ENCODE data around the gene NR3C2. TPM values are rescaled to one million over a fixed set of nuclear protein-coding genes. Genes with fewer than 3 reads are reported as not detected.

NR3C2 gene
- total RNA-seq, 1 donor from 2014 or later = 2.7 TPM

DNA sequence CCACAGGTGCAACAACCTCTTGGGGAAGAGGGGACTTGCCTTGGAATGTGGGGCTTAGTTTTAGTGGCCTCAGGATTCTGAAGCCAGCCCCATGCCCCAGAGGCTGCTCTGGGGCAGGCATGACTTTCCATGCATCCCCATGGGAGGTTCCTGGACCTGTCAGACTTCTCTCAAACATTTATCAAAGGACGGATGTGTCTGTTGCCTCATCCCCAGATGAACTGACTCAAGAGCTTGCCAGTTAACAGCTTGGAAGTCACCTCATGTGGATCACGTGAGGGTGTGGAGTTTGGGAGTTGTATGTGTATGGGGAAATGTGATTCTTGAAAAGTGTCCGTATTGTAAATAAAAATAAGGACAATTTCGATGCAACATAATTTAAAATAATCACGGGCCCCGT lies 368.9 kb downstream of the NR3C2 start:
- H3K27ac Mint-ChIP-seq = no peak overlapping the region
- DNase-seq (ENCODE audit: low spot score, unreplicated experiment) = no peak
- H3K4me3 Mint-ChIP-seq (ENCODE audit: low read depth) = no peak overlapping the region
- H3K36me3 Mint-ChIP-seq (ENCODE audit: insufficient read depth) = peaks cover 13% of the 10 kb centered on the region
- TF ChIP-seq, protein P1, sequence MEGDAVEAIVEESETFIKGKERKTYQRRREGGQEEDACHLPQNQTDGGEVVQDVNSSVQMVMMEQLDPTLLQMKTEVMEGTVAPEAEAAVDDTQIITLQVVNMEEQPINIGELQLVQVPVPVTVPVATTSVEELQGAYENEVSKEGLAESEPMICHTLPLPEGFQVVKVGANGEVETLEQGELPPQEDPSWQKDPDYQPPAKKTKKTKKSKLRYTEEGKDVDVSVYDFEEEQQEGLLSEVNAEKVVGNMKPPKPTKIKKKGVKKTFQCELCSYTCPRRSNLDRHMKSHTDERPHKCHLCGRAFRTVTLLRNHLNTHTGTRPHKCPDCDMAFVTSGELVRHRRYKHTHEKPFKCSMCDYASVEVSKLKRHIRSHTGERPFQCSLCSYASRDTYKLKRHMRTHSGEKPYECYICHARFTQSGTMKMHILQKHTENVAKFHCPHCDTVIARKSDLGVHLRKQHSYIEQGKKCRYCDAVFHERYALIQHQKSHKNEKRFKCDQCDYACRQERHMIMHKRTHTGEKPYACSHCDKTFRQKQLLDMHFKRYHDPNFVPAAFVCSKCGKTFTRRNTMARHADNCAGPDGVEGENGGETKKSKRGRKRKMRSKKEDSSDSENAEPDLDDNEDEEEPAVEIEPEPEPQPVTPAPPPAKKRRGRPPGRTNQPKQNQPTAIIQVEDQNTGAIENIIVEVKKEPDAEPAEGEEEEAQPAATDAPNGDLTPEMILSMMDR (IDR thresholded peaks at IDR 0.05; ENCODE audit: unreplicated experiment) = no peak
- H3K4me1 Mint-ChIP-seq (ENCODE audit: low read depth) = no peaks in the 10 kb centered on the region
- H3K9me3 Mint-ChIP-seq (ENCODE audit: low read depth) = peaks cover 3% of the 10 kb centered on the region
- no peaks in the 10 kb centered on the region for H3K27me3 Mint-ChIP-seq

DNA sequence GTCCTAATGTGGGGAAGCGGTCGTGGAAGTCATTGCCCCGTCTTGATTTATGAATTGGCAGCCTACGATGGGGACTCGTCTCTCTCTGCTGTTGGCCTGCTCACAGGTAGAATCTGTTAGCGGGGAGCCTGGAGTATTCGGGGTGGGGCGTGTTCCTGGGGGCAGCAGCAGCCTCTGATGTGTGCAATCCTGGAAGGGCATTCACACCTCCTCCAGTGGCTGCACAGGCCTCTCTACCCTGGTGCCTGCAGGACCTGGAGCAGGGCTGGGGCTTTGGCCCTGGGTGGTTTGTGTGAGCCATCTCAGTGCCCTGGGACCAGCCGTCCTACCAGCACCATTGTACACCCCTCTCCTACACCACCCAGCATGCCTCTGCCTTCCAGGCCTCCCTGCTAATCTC lies 369.4 kb downstream of the NR3C2 start:
- TF ChIP-seq, protein P1 (IDR thresholded peaks at IDR 0.05; ENCODE audit: unreplicated experiment) = no peak
- peak overlapping the region; percentile 62 for H3K27ac Mint-ChIP-seq
- DNase-seq (ENCODE audit: low spot score, unreplicated experiment) = no peak
- H3K27me3 Mint-ChIP-seq = no peaks in the 10 kb centered on the region
- H3K4me1 Mint-ChIP-seq (ENCODE audit: low read depth) = no peaks in the 10 kb centered on the region
- H3K4me3 Mint-ChIP-seq (ENCODE audit: low read depth) = no peak overlapping the region
- H3K36me3 Mint-ChIP-seq (ENCODE audit: insufficient read depth) = peaks cover 13% of the 10 kb centered on the region
- peaks cover 3% of the 10 kb centered on the region for H3K9me3 Mint-ChIP-seq (ENCODE audit: low read depth)

DNA sequence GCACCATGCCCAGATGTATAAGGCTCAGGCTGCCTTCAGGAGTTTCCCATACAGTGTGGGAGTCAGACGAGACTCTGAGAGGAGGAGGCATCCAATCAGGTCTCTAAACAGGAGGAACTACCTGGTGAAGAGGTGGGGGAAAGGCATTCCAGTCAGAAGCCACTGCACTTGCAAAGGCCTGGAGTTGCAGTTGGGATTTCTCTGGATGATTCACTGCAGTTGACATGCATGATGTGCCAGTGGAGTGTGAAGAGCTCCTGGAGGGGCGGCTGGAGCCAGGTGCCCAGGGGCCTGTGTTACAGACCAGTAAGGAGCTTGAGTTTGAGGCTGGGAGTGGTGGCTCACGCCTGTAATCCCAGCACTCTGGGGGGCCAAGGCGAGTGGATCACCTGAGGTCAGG lies 371.2 kb downstream of the NR3C2 start:
- Mint-ChIP-seq H3K36me3 (ENCODE audit: insufficient read depth) (peaks cover 12% of the 10 kb centered on the region), H3K27me3 (no peaks in the 10 kb centered on the region), H3K9me3 (ENCODE audit: low read depth) (peaks cover 3% of the 10 kb centered on the region), H3K27ac (no peak overlapping the region), H3K4me1 (ENCODE audit: low read depth) (no peaks in the 10 kb centered on the region), H3K4me3 (ENCODE audit: low read depth) (no peak overlapping the region)
- DNase-seq (ENCODE audit: low spot score, unreplicated experiment) = no peak
- TF ChIP-seq, protein P1 (IDR thresholded peaks at IDR 0.05; ENCODE audit: unreplicated experiment) = no peak

DNA sequence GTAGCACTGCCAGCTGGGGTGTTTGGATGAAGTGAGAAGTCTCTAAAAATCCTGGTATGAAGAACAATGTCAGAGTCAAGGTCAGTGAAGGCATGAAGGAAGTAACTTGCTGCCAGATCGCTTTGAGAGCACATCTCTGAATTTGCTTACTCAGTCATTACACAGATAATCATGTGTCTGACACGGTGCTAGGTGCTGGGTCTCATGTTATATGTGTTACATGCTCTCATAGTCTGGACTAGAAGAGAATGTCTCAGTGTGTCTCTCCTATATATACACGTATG lies 372.4 kb downstream of the NR3C2 start:
- Mint-ChIP-seq H3K27me3 (no peaks in the 10 kb centered on the region), H3K4me1 (ENCODE audit: low read depth) (peaks cover 3% of the 10 kb centered on the region), H3K27ac (no peak overlapping the region), H3K36me3 (ENCODE audit: insufficient read depth) (peaks cover 6% of the 10 kb centered on the region), H3K4me3 (ENCODE audit: low read depth) (no peak overlapping the region), H3K9me3 (ENCODE audit: low read depth) (no peaks in the 10 kb centered on the region)
- TF ChIP-seq, protein P1 (IDR thresholded peaks at IDR 0.05; ENCODE audit: unreplicated experiment) = no peak
- DNase-seq (ENCODE audit: low spot score, unreplicated experiment) = no peak

DNA sequence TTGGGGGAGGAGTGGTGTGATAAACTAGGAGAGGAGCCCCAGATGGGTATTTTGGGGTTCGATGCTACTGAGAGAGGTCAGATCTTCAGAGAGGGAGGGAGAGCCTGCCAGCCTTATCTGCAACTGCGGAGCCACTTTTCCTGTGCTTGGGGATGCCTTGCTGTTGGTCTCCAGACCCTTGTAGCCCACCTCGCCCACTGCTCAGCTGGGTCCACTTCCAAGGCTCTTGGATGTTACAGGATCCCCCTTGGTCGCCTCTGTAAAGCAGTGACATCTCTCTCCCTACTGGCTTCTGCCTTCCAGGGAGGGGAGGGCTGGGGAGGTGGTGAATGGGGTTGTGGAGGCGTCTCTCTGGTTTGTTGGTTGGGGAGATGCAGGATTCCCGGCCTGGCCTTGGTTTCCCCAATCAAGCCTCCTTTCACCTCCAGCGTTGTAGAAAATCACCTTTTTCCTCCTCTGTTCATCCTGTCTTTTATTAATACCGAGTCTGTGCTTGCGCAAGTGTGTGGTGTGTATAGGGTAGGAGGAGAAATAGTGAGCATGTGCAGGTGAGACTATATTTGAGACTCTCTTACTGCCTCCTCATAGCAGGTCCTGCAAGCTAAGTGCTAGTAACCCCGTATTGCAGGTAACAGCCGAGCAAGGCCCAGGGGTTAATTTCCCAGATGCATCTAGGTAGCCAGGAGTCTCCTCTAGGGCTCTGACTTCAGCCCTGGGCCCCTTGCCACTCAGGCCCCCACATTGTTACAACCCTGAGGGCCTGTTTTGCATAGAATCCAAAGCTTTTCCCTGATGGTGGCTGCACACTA lies 372.9 kb downstream of the NR3C2 start:
- DNase-seq (ENCODE audit: low spot score, unreplicated experiment) = no peak
- Mint-ChIP-seq H3K27ac (no peak overlapping the region), H3K9me3 (ENCODE audit: low read depth) (no peaks in the 10 kb centered on the region), H3K4me3 (ENCODE audit: low read depth) (no peak overlapping the region), H3K27me3 (no peaks in the 10 kb centered on the region), H3K36me3 (ENCODE audit: insufficient read depth) (peaks cover 3% of the 10 kb centered on the region), H3K4me1 (ENCODE audit: low read depth) (peaks cover 4% of the 10 kb centered on the region)
- TF ChIP-seq, protein P1 (IDR thresholded peaks at IDR 0.05; ENCODE audit: unreplicated experiment) = no peak
